Activated T-helper 1 cell treated with Interleukin-2 at 50 U/mL for 16 hours (primary cell): ENCODE measurements around the gene HOXC9.

ENCODE experiments used
- DNase-seq: peaks from one replicate; pipeline ENCODE4 v3.0.0-alpha.2; 2020; ENCODE audit warnings: low read depth

HOXC9 gene

GRCh38 chr12:54028314-54029201, 28.6 kb downstream of the HOXC9 start, which contains the start of gene HOXC6:
Gene HOXC6, plus strand, starts transcription at chr12:54028440. Its CDS starts 82 bp downstream, at chr12:54028522.
- DNase-seq = no peak

GRCh38 chr12:54029529-54030441, 29.8 kb downstream of the HOXC9 start:
- DNase-seq = no peak

DNA sequence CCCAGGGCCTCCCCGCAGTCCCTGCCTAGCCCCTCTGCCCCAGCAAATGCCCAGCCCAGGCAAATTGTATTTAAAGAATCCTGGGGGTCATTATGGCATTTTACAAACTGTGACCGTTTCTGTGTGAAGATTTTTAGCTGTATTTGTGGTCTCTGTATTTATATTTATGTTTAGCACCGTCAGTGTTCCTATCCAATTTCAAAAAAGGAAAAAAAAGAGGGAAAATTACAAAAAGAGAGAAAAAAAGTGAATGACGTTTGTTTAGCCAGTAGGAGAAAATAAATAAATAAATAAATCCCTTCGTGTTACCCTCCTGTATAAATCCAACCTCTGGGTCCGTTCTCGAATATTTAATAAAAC, 30.5 kb downstream of the HOXC9 start:
- no peak for DNase-seq

DNA sequence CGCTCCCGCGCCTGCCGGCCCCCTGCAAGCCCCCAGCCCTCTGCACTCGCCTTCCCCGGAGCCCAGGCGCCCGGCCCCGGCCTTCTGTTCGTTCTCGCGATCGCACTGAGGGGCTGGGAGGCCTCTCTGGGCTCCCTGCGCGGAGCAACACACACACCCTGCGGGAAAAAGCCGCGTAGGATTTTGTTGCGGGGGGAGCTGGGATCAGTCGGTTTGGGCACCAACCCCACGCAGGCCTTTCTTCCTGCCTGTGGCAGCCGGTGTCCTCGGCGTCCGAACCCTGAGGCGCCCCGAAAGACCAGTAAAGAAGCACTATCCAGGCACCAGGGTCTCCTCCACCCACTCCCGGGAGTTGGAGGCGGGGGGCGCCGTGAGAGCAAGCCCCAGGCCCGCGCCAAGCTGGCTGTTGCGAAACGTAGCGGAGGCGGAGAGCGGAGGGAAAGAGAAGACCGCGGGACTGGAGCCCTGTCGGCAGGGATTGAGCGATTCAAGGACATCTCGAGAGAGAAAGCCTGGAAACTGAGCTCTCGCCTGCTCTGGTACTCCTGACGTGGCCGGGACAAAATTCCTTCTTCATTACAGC, 31.0 kb downstream of the HOXC9 start:
- DNase-seq = no peak

- no peak for DNase-seq
Observed at GRCh38 chr12:54031480-54031879, 31.5 kb downstream of the HOXC9 start.

- DNase-seq = no peak
Observed at GRCh38 chr12:54032086-54032619, 32.2 kb downstream of the HOXC9 start.

DNA sequence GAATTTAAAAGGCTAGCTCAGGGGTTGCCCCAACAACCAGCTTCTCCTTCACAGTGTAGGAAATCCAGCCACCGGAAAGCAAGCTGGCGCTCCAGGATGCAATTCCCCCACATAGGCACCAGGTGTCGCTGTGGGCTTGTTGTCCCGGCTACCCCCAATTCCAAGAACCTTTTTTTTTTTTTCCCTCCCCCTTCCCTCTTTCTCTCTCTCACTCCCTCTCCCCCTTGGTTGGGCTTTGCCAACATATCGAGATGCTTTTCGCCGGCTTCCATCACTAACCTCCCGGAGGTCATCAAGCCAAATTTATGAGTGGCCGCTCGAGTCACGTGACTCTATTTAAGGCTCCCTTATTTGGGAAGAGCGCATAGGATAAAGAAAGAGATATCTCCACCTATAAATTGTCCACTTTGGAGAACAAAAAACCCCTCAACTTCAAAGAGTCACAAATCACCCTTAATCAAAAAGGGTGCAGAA, 32.7 kb downstream of the HOXC9 start, which contains the start of gene HOXC5:
Gene HOXC5 (plus strand): TSS at position 424 of the 474 bp plus-strand sequence. CDS start 73 bp downstream, outside the sequence.
- DNase-seq = peak; percentile 26

GRCh38 chr12:54033106-54033979, 33.4 kb downstream of the HOXC9 start:
- no peak for DNase-seq

DNA sequence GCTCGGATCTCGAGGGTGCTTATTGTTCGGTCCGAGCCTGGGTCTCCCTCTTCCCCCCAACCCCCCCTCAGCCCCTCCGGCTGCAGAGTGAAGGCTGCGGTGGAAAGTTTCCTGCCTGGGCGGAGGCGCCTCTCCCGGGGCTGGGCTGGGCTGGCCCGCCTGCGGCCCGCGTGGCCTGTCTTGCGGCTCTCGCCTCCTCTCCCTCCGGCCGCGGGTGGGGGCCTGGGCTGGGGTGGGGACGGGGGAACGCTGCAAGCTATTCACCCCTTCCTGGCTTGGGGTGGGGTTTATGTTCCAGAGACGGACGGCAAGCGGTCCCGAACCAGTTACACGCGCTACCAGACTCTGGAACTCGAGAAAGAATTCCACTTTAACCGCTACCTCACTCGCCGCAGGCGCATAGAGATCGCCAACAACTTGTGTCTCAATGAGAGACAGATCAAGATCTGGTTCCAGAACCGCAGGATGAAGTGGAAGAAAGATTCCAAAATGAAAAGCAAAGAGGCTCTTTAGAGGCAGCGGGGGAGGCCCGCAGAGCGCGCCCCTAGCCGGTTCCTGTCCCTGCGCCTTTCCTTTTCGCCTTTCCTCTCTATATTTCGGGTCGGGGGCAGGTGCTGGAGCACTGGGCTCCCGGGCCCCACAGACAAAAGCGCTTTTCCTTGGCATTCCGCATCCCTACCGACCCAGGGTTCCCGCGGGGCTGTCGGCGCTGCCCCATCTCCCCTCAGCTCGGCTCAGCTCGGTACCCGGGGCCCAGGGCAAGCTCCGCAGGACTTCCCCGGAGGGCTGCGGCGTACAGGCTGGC, 34.2 kb downstream of the HOXC9 start:
- no peak for DNase-seq

DNA sequence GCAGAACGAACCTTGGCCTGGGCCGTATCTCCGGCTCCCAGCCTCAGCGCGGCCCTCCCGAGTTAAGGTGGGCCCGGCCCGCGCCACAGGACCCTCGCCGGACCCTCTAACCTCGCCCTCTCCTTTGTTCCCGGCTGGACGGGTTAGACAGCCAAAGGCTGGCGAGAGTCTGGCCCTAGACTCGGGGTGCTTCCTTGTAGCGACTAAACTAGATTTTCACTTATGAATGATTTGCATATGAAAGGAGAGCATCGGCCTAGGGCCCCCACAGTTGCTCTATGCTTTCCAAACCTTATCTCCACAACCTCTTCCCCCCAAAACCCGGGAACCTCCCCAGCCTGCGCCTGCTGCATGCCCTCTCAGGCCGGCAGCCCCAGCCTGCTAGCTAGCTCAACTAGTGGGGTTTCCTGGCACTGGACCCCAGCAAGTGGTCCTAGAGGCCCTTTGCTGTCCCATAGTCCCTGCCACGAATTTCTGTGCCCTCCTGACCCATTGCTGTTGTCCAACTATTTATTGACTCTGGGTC, 34.9 kb downstream of the HOXC9 start:
- DNase-seq = no peak

GRCh38 chr12:54035568-54036264, 35.8 kb downstream of the HOXC9 start:
- DNase-seq = no peak

GRCh38 chr12:54036620-54037359, 36.8 kb downstream of the HOXC9 start:
- DNase-seq = no peak

DNA sequence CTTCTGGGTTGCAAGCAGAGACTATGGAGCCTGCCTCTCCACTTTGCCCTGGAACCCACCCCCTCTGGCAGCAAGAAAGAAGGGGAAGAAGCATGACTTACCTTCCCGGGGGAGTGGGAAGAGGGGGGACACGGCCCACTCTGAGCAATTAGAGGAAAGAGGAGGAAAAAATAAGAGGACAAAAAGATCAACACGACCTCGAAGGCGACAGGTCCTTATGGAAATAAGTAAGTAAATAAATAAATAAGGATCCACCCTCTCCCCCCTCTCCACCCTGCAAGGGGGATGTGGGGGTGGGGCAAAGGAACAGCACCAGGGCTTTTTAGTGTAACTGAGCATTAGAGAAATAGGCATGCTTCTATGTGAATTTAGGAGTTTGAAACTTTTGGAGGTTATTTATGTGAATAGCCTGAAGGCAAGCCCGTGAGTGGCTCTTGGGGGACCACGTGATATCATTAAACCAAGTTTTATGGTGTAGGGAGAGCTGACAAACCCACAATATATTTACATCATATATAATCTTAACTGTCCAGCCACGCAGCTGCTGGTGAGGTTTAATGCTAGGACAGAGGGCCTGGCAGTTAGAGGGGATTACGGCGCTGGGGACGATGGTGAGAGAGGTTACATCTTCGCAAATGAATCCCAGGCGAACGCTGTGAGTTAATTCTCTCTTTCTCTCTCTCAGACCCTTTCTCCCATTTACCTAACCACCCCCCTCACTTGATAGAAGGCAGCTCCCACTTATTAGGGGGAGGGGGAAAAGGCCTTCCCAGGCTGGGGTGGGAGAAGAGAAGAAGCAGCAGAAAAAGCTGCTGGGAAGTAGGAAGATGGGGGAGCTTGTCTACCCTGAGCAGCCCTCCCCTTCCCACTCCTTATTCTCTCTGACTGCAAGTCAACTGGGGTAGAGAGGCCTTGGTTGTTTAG, 37.7 kb downstream of the HOXC9 start:
- DNase-seq = no peak

DNA sequence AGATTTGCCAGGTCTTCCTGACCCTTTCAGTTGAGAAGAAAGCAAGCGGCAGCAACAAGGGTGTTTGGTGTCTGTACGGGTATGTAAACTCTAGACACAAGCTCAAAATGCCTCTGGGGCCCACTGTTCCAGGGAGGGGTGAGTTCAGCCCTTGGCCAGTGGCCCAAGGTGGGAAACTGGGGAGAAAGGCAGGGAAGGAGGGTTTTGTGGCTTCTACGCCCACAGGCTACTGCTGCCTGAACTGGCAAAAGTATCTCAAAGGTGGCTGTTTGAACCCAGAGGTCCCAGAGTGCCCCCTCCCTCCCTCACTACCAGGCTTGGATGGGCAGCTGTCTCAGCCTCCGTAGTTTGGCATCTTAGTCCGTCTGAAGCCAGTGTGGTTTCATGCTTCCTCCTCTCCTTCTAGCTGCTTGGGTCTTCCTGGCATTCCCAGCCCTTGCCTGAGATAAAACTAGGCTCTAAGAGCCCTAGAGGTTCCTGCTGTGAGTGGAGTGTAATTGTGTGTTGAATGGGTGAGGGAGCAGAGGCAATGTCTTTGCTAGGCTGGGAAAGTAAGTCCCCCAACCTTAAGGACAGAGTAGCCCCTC, 38.4 kb downstream of the HOXC9 start:
- DNase-seq = no peak

- no peak for DNase-seq
Observed at GRCh38 chr12:54038871-54039414, 39.0 kb downstream of the HOXC9 start.

GRCh38 chr12:54039417-54040147, 39.6 kb downstream of the HOXC9 start:
- no peak for DNase-seq
